Activated gamma-delta T cell treated with anti-CD3 and anti-CD28 coated beads, Interleukin-2, amount 50 U/mL, for 16 hours (primary cell): ENCODE results near the gene REM2.

Experiments used
- DNase-seq: peaks from one replicate; pipeline ENCODE4 v3.0.0-alpha.2; 2020; ENCODE audit warnings: low read depth

Gene REM2

GRCh38 chr14:22929961-22930364 is 46.9 kb downstream of the REM2 start:
- no peak for DNase-seq

DNA sequence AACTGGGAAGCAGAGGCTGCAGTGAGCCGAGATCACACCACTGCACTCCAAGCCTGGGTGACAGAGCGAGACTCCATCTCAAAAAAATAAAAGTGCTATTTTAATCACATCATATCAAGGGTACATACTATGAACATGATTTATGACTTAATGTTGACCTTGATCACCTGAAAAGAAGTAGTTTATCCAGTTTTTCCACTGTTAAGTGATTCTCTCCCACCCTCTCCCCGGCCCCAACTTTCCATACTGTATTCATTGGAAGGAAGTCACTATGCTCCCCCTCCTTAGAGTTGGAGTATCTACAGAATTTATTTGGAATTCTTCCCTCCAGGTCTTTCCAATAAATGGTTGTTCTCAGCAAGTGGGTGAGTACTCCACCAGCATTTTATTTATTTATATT is 49.1 kb downstream of the REM2 start:
- DNase-seq: no peak

GRCh38 chr14:22935156-22935555 is 52.1 kb downstream of the REM2 start:
- no peak for DNase-seq
